ENCODE data around the gene COX6A2.

DNA sequence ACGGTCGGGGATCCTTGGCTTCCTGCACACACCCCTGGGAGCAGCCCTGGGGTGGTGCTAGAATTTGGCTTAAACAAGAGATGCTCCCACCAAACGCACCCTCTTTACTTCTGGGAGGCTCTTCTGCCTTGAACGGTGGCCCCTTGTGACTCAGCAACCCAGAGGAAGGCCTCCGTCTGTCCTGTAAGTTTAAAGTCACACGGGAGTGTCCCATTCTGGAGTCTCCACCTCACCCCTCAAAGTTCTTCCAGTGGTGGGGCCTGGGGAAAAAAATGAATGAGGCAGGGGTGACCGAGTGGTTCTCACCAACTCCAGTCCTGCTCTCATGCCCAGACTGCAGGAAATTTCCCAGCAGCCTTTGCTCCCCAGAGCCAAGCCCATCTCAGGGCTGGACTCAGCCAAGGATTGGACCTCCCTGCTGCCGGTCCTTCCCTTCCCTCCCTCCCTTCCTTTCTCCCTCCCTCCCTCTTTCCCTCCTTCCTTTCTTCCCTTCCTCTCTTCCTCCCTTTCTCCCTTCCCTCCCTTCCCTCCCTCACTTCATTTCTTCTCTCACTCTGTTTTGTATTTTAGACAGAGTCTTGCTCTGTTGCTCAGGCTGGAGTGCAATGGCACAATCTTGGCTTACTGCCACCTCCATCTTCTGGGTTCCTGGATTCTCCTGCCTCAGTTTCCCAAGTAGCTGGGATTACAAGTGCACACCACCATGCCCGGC, 23.7 kb downstream of the COX6A2 start:
- no peak for TF ChIP-seq GATA3 (IDR thresholded peaks at IDR 0.05; ENCODE audit: low read depth, low read length)
- no peak for TF ChIP-seq GATA2 (IDR thresholded peaks at IDR 0.05; ENCODE audit: low read depth, low read length)
